Lower lobe of right lung (tissue), 2 donors: Measurements from ENCODE around the gene CENPO. TPM values are rescaled to one million over a fixed set of nuclear protein-coding genes. Genes with fewer than 3 reads are reported as not detected.

Experiments
- ATAC-seq, 2 donors: fragments of 200-7000 bp; cut with Tn5 transposase; one replicate each; pipeline ENCODE4 v1.9.1; 2020 to 2022; ENCODE audit warnings: mild to moderate bottlenecking in 2 of 2, moderate library complexity in 2 of 2
- DNase-seq: peaks from one replicate; pipeline ENCODE4 v3.0.0-alpha.2; 2020
- H3K27ac ChIP-seq: fragments of 200-600 bp; one replicate; pipeline ENCODE4 v1.8.0; 2022
- H3K27me3 ChIP-seq: fragments of 200-600 bp; one replicate; pipeline ENCODE4 v1.8.0; 2022; ENCODE audit warnings: low read depth
- H3K36me3 ChIP-seq: fragments of 200-600 bp; one replicate; pipeline ENCODE4 v1.8.0; 2022; ENCODE audit warnings: mild to moderate bottlenecking
- H3K4me1 ChIP-seq: fragments of 200-600 bp; one replicate; pipeline ENCODE4 v1.8.0; 2022
- H3K4me3 ChIP-seq: fragments of 200-600 bp; one replicate; pipeline ENCODE4 v1.8.0; 2022; ENCODE audit warnings: mild to moderate bottlenecking
- H3K9me3 ChIP-seq: fragments of 200-600 bp; one replicate; pipeline ENCODE4 v1.8.0; 2022
- intact Hi-C: fragments of 100-400 bp; cut with DNase I; formaldehyde crosslinking; loops from one replicate; pipeline ENCODE4 v1.11.0; 2022
- total RNA-seq: library from RNA; stranded (reverse); fragmentation: NEBNext Ultra II Directional; extraction: Animal tissue kit (Norgen Biotek cat#: 25700); gene quantifications from one replicate; pipeline ENCODE4 v1.2.1, GENCODE V29; 2021
- TF ChIP-seq, protein P1 (sequence below): fragments of 200-600 bp; IDR thresholded peaks from one replicate; pipeline ENCODE4 v1.8.0; 2022; ENCODE audit warnings: antibody characterized with exemption, mild to moderate bottlenecking
- donor health status: DM: no; HTN: yes; CAD: no; lungs with severe emphysema.

The CENPO gene
- total RNA-seq, 1 donor from 2014 or later: 5.3 TPM

DNA sequence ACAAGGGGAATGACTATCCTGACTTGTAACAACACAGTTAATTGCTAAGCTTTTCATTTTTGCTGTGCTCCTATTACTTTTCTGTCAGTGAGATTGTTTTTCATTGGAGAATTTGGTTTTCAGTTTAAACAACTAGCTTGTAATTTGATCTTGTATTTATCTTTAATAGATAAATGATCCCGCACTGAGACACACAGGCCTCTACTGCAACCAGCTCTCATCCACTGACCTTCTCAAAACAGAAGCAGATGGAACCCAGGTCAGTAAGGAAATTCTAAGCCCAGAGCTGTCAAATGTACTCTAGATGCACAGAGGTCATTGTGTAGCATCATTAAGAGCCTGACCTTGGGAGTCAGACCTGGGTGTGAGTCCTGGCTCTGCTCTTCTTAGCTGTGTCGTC lies 30.7 kb upstream of the CENPO start:
- Histone ChIP-seq H3K9me3 (no peaks in the 10 kb centered on the region), H3K27ac (no peak overlapping the region), H3K36me3 (peaks cover 70% of the 10 kb centered on the region), H3K4me3 (no peak overlapping the region), H3K4me1 (no peaks in the 10 kb centered on the region), H3K27me3 (no peaks in the 10 kb centered on the region)
- TF ChIP-seq, protein P1, sequence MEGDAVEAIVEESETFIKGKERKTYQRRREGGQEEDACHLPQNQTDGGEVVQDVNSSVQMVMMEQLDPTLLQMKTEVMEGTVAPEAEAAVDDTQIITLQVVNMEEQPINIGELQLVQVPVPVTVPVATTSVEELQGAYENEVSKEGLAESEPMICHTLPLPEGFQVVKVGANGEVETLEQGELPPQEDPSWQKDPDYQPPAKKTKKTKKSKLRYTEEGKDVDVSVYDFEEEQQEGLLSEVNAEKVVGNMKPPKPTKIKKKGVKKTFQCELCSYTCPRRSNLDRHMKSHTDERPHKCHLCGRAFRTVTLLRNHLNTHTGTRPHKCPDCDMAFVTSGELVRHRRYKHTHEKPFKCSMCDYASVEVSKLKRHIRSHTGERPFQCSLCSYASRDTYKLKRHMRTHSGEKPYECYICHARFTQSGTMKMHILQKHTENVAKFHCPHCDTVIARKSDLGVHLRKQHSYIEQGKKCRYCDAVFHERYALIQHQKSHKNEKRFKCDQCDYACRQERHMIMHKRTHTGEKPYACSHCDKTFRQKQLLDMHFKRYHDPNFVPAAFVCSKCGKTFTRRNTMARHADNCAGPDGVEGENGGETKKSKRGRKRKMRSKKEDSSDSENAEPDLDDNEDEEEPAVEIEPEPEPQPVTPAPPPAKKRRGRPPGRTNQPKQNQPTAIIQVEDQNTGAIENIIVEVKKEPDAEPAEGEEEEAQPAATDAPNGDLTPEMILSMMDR: no peak
- ATAC-seq (no peak), DNase-seq (no peak)
- intact Hi-C loops: no loop called here

DNA sequence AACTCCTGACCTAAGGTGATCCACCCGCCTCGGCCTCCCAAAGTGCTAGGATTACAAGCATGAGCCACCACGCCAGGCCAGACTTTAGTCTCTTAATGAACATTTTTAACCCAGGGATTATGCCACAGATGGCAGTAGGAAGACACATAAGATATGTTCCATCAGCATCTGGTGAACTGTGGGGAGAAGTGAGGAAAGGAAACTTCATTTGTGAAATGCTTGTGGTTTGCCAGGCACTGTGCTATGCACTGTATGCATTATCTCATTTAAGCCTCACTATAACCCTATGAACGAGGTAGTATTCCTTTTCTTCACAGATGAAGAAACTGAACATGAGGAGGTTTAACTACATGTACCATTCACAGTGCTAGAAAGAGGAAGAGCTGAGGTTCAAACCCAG lies 29.4 kb upstream of the CENPO start:
- no peak for ATAC-seq
- intact Hi-C loops: no loop called here
- Histone ChIP-seq H3K36me3 (peaks cover 70% of the 10 kb centered on the region), H3K27me3 (no peaks in the 10 kb centered on the region), H3K27ac (no peak overlapping the region), H3K9me3 (no peaks in the 10 kb centered on the region), H3K4me1 (peaks cover 6% of the 10 kb centered on the region), H3K4me3 (no peak overlapping the region)
- TF ChIP-seq, protein P1: no peak
- no peak for DNase-seq

DNA sequence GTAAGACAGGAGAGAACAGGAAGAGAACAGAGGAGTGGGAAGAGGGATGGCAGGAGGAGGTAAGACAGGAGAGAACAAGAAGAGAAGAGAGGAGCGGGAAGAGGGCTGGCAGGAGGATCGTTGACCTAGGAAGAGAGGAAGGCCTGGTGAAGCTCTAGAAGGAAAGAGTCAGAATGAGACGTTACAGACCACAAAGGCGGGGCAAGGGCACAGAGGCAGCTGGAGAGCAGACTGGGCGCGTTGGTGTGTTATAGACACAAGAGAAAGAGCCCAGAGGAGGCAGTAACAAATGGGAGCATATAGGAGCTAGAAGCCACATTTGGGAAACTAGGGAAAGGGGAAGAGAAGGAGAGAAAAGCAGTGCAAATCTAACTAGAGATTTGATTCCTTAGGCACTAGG lies 26.6 kb upstream of the CENPO start:
- no peak for ATAC-seq
- Histone ChIP-seq H3K27ac (no peak overlapping the region), H3K4me1 (peaks cover 6% of the 10 kb centered on the region), H3K27me3 (no peaks in the 10 kb centered on the region), H3K9me3 (no peaks in the 10 kb centered on the region), H3K36me3 (peaks cover 68% of the 10 kb centered on the region), H3K4me3 (no peak overlapping the region)
- TF ChIP-seq, protein P1: no peak
- no peak for DNase-seq
- intact Hi-C loops: no loop called here

DNA sequence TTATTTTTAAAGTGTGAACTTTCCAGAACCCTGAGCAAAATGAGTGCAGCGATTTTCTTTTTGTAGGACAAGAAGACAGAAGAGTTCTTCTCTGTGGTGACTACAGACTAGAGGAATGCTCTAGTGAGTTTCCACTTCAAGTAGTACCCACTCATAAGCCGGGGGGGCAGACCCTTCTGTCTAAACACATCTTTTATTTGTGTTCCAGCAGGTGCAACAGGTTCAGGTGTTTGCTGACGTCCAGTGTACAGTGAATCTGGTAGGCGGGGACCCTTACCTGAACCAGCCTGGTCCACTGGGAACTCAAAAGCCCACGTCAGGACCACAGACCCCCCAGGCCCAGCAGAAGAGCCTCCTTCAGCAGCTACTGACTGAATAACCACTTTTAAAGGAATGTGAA lies 25.2 kb upstream of the CENPO start:
- Histone ChIP-seq H3K9me3 (no peaks in the 10 kb centered on the region), H3K27ac (peak overlapping the region; percentile 21), H3K36me3 (peaks cover 54% of the 10 kb centered on the region), H3K27me3 (no peaks in the 10 kb centered on the region), H3K4me1 (peaks cover 6% of the 10 kb centered on the region), H3K4me3 (no peak overlapping the region)
- ATAC-seq: peak; percentile 85 to 92
- TF ChIP-seq, protein P1: no peak
- intact Hi-C loops: no loop called here
- DNase-seq: peak; percentile 69

DNA sequence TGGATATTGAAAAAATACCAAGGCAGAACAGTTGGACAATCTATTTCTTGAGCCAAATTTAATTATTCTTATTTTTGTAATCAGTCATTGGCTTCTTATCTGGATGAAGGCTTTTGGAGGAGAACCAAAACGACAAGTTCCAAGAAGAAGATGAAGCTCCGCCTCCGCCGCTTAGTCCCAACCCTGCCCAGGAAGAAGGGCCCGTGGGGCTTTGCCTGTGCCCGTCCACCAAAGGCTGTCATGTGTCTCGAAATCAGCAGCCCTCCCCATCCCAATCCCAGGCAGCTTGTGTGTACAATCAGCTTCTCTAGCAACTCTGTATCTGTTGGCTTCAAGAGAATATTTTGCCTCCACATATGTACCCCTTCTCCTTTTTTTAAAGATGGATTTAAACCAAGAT lies 24.6 kb upstream of the CENPO start:
- no peak overlapping the region for H3K27ac ChIP-seq
- H3K4me1 ChIP-seq: peaks cover 6% of the 10 kb centered on the region
- intact Hi-C loops: no loop called here
- no peak overlapping the region for H3K4me3 ChIP-seq
- H3K36me3 ChIP-seq: peaks cover 52% of the 10 kb centered on the region
- ATAC-seq: no peak
- H3K27me3 ChIP-seq: no peaks in the 10 kb centered on the region
- DNase-seq: no peak
- H3K9me3 ChIP-seq: no peaks in the 10 kb centered on the region
- TF ChIP-seq, protein P1: no peak

DNA sequence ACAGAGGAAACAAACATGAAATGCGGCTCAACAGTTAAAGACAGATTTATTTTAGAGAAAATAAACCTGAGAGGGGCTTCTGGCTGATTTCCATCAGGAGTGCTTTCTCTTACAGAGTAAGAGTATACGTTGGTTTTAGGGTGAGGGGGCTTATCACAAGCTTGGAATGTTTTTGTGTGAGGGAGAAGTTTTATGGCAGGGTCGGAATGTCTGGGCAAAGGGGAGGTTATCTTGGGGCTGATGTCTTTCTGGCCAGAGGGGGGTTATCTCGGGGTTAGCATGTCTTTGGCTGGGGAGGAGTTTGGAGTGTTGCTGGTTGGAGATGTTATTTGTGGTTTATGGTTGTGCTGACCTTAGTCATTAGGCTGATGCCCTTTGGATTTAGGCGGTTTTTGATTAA lies 22.2 kb upstream of the CENPO start:
- DNase-seq (no peak), ATAC-seq (no peak)
- H3K4me1 ChIP-seq: peaks cover 6% of the 10 kb centered on the region
- no peak overlapping the region for H3K4me3 ChIP-seq
- H3K27ac ChIP-seq: no peak overlapping the region
- H3K36me3 ChIP-seq: peaks cover 36% of the 10 kb centered on the region
- H3K27me3 ChIP-seq: no peaks in the 10 kb centered on the region
- TF ChIP-seq, protein P1: no peak
- no peaks in the 10 kb centered on the region for H3K9me3 ChIP-seq
- intact Hi-C loops: no loop called here
